Amniotic epithelial cell (primary cell): ENCODE measurements around the gene RPS27L.
A peak's percentile ranks its signal among the peaks of the same experiment; 100 is the strongest.

ENCODE experiments used
- DNase-seq: peaks from one replicate; pipeline ENCODE4 v3.0.0-alpha.2; 2010; ENCODE audit warnings: low read depth

RPS27L gene

DNA sequence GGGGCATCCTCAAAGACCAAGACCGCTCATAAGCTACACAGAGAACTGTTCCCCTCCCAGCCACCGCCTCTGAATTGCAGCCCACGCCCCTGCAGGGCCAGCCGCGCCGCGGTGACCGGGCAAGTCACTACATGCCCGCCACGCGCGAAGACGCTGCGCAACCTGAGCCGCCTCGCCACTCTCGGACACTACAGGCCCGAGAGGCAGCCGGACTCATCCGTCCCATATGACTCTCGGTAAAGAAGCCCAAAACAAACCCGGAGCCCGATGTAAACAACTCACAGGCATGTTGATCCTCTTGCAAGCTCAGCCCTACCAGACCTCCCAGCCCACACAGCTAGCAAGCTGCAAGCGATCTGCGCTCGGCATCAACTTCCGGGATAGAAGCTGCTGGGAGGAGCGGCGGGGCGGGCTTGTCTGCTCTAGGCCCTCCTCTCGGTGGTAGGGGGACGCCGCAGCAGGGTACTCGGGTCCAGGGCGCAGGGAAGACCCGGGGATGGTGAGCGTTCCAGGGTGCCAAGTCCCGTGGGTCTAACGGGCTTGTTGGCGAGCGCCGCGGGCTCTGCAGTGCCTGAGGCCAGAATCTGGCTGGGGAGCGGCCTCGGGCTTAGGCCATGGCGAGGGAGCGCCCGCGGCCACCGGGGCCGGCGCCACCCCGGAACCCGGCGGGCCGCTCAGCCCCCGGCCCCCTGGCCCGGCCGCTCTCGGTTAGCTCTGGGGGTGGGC is at the start of gene RPS27L:
Gene RPS27L (minus strand): TSS at position 360 of the 726 bp plus-strand sequence. CDS start 72 bp downstream, at position 288.
- peak; percentile 95 for DNase-seq

DNA sequence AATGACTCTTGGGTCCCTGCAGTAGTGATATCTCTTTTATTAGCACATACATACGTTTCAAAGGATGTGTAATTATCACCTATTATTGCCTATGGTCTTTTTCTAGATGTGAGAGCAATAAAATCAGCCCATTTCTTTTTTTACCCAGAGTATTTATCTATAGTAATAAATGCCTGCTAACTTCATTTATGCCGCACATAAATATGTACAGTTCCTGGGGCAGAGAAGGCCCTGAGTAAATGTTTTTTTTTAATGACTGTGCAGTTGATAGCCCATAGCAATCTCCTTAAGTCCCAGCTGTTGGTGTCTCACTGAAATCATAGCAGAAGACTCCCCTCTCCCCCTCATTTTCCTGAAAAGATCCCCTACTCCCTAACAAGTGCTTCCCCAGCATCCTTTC is 48.8 kb upstream of the RPS27L start:
- no peak for DNase-seq

DNA sequence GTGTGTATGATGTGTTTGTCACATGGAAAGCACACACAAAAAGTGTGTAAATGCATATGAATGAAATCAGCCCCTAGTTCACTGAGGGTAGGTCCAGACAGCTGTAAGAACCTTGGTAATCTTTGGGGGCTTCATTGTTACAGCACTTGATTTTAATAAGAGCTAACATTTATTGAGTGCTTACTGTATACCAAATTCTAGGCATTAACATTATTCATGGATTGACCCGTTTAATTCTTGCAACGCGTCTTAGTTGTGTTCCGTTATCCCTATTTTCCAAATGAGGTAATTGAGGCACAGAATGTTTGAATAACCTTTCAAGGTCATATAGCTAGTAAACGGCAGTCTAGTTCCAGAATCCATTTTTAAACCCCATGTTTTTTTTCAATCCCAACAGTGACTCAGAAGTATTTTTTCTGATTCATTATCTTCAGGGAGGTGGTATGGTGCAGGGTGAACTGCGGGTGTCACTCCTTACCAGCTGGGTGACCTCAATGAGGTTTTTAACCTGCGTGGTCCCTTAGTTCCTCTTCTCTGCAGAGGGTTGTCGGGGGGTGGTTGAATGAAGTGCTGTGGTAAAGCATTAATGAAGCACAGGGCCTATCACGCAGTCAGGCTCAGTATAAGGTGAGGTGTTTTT is 46.3 kb upstream of the RPS27L start:
- DNase-seq = peak; percentile 44

DNA sequence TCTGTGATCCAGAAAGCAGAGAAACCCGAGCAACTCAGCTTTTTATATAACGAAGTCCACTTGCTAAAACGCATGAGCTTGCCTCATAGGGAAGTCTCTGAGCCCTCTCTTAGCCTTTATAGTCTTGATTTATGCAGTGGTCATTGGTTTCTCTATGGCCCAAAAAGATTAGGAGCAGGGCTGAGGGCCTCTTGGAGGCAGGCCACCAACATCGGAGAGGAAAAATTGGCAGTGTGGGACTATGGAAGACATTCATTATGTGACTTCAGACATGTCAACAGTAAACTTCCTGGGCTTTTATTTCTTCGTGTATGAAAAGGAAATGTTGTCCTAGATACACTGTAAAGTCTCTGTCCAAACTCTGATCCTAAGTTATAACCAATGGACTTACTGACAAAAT is 45.6 kb upstream of the RPS27L start:
- no peak for DNase-seq

DNA sequence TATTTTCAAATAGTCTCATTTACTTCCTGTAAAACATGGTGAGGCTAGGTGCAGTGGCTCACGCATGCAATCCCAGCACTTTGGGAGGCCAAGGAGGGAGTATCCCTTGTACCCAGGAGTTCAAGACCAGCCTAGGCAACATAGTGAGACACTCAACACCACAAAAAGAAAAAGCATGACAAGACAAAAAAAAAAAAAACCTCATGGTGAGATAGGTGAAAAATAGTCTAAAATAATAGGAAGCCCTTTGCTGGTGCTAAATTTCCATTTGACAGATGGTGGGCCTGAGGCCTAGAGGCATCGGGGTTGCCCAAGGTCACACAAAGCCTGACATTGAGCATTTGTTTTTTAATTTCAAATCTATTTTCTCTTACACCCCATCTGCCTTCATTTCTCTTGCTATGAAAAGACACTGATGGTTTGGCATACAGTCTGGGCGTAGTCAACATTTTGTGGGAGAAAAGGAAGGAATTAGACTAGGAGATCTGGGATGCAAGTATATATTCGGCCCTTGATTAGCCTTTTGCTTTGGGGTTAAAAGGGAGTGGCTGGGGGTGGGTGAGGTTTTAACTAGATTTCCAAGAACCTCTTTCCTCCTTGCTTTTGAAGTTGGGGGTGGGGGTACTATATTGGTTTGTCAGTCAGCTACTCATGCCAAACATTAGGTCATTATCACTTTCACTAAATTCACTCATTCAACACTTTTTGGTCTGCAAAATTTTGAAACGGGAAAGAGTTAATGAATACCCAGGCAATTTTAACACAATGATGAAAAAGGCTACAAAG is 43.4 kb upstream of the RPS27L start:
- no peak for DNase-seq

DNA sequence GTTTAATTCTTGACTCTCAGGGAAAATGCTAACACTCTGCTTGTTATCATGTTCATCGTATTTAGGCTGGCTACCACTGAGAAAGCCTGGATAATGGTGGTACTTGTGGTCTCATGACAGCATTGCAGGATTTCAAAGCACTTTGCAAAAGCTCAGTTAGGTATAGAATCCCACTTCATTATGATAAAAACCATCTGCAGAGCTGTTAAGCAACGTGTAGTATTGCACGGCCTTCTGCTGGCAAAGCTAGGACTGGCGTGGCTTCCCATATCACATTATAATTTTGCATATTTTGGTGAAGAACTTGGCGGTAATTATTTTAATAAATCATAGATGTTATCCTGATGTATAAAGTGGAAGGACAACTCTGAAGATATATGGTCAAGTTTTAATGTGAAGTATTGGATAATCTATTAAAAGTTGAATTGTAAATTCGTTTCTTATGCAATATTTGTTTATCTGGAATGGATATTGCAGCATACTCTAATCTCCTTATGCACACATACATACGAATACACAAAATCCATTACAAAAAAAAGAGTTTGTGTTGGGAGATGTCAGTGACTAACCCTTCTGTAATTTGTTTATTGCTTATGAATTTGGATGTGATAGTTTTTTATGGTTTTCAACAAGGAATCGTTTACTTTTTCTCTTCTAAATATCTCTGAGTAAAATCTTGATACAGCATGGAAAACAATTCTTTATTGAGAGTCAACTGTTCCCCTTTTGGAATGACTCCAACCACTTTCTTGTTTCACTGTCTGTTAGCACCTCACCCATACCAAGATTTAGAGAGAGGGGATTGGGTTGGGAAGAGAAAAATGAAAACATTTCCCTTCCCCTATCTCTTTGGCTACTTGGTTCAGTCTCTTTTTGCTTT is 41.3 kb upstream of the RPS27L start:
- DNase-seq = peak; percentile 95

DNA sequence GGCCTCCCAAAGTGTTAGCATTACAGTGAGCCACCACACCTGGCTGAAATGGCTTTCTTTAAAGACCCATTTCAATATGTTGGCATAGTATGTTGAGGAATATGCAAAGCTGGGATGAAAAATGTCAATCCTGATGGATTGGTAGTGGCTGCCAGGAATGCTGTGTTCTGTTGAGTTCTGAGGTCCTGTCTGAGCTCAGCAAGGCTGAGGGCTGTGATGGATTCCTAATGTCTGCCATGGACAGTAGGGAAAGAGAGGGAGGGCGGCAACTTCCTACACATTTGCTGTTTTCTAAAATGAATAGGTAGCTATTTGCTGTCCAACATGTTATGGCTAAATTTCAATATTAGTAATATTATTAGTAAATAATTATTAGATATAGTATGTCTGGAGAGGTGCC is 40.3 kb upstream of the RPS27L start:
- no peak for DNase-seq

DNA sequence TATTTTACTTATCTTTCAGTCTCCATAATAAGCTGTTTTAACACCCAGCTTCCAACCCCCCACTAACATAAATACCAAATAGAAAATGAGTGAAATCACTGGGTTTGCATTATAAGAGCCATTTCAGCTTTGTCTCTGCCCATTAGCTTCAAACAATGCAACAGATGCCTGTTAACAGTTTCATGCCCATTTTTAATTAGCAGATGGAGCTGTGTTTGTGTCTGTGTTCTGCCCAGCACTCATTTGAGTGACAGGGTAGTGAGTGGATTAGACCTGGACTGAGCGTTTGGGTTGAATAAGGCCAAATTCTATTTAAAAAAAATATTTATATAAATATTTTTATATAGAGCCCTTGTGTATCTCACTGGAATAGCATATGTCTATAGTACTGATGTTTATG is 39.6 kb upstream of the RPS27L start:
- DNase-seq = no peak

DNA sequence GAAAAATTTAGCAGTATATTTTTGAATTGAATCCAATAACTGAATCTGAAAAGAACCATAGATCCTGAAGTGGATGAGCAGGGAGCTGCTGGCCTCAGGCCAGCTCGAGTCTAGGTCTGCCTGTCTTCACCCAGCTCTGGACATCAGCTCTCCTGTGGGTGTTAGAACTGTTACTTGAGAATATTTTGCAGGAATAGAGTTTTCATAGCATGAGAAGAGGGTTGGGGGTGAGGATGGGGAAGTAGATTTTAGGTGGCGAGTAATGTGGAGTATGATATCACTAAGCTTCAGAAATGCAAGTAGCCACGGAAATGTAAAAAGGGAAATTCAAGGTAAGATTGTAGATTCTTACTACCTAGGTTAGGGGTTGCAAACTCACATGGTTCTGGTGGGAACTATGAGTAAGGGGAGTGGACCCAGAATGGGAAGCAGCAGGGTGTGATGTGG is 38.3 kb upstream of the RPS27L start:
- no peak for DNase-seq

DNA sequence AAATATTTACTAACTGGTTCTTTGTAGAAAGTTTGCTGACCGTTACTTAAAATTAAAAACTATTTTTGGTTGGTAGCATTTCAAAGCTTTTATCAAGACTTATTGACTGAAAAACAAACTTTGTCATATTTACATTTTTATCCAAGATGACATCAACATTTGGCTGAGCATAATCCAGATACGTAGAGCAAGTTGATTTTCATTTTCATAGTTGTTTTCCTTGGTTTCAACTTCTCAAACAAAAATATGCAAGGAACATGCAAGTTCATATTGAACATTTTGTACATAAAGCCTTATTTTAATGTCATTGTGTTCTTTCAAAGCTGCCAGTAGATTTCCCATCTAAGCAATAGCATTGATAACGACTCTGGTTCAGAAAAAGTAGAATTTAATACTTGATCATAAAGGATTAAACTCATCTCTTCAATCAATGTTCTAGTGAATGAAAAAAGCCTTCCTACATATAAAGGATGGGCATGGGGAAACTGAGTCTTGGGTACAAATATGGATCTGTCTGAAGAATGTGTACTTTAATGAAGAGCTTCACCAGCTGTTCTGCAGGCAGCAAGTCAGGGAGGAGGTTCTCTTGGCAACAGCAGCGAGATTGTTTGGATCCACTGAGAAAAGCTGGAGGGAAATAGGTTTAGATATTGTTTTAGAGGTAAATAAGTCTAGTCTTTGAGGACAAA is 37.7 kb upstream of the RPS27L start:
- DNase-seq = no peak

DNA sequence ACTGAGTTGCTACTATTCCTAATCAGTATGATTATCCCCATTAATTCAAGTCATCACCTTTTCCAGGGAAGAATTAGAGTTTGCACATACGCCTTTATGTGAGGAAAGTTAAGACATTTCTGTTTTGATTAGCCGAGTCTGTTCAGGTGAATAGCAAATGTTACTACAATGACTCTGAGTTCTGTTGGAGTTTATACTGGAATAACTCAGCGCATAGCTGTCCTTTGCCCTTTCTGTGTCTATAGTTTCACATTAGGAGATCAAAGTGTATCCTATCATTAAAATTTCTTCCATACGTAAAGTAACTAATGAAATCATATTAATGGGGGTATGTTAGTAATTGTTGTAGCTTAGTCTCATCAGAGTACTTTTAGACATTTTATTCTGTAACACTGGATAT is 37.0 kb upstream of the RPS27L start:
- no peak for DNase-seq

DNA sequence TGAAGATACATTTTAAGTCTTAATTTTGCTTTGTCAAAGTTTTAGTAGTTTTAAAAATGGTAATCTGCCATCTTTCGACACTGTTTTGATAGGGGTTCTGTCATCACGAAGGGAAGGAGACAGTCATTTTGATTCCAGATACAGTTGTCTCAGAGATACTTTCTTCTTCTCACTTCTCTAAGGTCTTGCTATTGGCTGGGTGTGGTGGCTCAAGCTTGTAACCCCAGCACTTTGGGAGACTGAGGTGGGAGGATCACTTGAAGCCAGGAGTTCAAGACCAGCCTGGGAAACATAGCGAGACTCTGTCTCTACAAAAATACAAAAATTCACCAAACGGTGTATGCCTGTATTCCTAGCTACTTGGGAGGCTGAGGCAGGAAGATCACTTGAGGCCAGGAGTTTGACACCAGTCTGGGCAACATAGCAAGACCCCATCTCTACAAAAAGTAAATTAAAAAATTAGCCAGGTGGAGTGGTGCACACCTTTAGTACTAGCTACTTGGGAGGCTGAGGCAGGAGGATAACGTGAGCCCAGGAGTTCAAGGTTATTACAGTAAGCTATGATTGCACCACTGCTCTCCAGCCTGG is 35.4 kb upstream of the RPS27L start:
- no peak for DNase-seq

DNA sequence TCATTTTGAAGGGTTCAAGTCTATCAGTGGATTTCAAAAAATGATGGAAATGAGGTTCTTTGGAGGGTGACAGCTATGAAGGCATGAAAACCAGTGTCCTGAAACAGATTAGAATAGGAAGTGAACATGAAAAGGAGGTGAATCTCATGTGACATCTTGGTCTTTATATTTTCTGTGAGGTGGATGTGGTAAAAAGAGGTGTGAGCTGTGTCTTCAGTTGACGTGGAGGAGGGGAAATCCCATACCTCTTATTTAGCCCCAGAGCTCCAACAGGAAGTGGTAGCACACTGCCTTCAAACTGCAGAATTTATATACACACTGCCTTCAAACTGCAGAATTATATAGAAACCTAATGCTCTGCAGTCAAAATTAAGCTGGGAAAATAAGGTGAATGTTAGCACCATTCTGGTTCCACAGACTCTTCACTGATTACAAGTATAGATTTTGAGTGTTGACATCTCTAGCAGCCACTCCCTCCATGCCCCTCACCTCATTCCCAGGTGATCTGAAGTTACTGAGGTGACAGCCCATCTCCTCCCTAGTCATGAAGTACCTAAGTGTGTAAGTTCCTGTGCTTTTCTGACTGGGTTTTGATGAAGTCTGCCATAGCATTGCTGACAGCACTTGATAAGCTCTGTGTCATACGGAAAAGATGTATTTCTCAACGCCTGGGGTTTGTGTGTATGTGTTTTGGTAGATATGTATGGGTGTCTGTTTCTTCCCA is 34.8 kb upstream of the RPS27L start:
- DNase-seq = peak; percentile 59

DNA sequence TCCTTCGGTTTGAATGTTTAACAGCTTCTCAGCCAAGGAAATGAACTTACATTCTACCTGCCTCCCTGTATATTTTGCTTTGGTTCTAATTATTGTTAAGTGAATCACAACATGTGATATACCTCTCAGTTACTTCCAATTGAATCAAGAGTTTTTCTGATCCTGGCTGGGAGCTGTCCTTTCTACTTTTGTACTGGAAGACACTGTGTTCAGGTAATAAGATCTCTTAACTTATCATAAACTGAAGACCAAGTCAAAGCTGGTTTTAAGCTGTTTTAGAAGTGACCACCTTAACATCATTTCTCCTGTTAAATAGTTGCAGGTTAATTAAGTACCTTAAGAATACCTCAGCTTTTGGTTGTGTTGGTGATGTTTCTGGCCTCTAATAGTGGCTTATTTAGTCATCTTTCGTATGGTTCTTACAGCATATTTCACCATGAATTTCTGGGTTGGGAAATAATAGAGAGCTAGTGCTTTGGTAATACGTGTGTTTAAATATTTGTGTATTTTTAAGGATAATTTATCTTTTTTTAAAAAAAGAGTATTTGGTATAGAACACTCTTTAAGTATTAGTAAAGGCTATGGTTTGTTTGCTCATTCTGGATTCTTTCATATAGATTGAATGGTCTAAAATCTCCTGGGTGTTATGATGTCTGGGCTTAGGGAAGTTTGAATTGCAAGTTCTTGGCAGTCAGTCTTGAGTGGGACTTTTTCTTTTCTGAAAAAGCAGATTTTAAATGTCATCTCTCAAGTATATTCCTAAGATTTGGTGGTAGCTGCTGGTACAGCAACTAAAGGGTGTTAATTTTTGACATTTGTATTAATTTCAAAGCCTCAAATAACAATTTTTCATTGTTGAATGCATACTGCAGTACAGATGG is 33.7 kb upstream of the RPS27L start:
- DNase-seq = peak; percentile 46

DNA sequence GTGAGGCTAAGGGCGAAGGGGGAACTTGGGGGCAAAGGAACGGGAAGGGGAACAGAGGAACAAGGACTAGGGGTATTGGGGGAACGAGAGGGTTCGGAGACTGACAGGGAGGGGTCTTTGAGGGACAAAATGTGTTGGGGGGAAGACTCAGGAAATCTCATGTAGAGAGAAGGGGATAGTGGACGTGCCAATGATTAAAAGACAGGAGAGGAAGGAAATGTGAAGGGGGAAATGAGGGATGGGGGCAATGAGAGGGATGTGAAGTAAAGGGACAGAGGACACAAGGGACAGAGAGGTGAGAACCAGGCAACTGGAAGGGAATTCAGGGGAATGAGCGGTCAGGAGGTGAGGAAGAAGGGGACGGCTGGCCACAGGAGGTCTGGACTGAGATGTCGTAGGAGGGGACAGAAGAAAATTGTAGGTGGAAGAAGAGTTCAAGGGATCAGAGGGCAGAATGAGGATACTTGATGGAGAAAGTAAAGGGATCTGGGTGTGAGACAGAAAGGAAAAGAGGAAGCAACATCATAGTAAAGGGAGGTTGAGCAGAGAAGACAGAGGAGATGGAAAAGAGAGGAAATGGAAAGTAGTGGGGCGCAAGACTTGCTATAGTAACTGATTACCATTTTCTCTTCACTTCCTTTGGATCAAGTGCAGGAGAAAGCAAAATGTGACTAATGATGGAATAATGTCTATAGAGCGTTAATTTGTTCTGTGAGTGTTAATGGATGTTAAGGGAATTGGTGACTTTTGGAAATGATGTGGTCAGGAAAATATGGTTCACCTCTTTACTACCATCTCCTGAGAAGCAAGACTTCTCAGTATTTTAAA is 32.9 kb upstream of the RPS27L start:
- DNase-seq = no peak

DNA sequence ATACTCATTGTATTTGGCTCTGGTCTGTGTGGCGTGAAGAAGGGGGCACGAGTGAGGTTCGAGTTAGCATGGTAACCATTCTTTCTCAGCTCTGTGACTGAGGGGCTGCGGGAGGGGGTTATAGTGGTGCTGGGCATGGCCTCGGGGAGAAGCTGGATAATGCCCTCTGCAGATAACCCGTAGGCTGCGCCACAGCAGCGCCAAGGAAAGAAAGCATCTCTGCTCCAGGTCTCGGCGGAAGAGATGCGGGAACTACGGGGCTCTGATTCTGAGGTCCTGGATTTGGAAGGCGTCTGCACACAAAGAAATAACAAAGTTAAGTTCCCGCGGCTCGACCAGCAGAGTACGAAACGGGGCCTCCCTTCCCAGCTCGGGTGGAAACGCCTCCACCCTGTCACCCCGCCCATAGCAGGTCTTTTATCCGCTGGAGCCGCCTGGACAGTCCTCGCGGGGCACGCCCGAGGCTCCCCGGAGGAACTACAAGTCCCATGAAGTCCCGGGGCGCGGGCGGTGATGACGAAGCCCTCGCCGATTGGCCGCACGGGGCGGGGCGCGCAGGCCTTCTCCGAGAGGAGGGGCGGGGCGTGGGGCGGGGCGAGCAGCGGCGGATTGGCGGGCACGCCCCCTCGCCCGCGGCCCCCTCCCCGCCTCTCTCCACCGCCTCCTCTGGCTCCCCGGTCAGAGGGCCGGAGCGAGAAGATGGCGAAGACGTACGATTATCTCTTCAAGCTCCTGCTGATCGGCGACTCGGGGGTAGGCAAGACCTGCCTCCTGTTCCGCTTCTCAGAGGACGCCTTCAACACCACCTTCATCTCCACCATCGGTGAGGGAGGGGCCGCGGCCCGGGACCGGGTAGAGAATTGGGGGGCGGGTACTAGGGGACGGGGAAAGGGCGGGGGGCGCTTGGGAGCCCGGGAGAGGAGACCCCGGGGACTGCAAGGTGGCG is 31.9 kb upstream of the RPS27L start, which contains the start of gene RAB8B:
Gene RAB8B (plus strand): TSS at position 681 of the 946 bp plus-strand sequence. CDS start 19 bp downstream, at position 700.
- DNase-seq = peak; percentile 91
